CD4-positive, alpha-beta T cell treated with Interleukin-4 for 4 hours (primary cell): Measurements from ENCODE around the gene SPATC1L.
"Not testable (repeated sequence)": the region's sequence is repeated elsewhere in the genome, so short reads cannot be mapped to it uniquely, and the experiment has no call there.

ENCODE experiments used
- DNase-seq: peaks from one replicate; pipeline ENCODE4 v3.0.0-alpha.2; 2020

The SPATC1L gene

DNA sequence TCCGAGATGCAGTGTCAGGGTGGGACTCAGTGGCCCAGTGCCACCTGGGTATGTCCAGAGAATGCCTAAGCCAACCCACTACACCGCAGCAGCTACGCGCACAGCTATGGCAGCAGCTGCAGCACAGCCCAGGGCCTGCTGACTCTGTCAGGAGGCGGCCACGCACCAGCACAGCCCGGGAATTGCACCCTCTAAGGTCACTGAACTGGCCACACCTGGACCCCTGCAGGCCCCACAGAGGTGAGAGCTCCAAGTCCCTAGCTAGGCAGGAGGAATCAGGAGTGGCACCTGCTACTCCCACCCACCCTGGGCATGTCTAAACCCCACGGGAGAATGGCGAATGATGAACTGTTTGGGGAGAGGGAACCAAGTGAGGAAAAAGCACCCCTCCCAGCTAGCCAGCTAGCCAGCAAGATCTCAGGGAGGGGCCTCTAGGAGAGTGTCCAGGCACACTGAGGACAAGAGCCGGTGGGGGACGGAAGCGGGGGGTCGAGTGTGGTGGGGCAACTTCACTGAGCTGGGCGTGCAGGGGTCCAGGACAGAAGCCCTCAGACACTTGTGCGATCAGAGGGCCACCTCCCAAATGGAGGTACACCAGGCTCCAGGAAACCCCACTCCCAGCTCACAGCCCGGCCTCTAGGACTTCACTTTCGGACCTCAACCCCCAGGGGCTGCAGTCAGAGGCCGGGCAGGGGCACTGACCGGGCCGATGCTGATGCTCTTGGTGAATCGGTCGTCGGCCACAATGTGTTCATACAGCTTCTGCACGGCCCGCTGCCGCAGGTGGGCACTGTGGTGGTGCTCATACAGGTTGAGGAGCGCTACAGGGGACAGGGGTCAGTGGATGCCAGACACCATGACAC is 30.4 kb upstream of the SPATC1L start:
- no peak for DNase-seq

DNA sequence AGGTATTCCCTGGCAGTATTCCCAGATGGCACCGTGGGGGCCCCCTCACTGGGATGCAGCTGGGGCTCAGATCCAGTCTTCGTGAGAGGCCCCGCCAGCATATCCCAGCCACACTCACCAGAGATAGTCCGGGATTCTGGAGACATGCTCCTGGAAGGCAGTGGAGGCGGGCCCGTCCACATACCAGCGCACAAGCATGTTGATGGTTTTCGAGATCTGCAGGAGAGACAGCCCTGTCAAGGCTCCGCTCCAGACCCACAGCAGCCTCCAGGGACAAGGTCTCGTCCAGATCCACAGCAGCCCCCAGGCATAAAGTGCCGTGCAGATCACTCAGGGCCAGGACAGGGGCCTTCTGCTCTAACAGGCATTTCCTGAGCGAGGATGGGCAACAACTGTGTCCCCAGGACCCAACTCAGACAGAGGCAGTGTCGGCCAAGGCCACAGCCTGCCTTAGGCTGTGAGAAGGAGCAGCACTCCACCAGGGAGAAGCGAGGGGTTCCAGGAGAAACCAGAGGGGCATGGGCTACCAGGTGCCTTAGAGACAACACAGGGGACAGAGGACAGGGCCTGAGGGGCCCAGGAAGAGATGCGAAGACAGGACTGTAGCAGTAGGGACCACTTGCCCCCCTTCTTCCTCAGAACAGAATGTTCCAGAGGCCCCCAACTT is 29.5 kb upstream of the SPATC1L start:
- no peak for DNase-seq

DNA sequence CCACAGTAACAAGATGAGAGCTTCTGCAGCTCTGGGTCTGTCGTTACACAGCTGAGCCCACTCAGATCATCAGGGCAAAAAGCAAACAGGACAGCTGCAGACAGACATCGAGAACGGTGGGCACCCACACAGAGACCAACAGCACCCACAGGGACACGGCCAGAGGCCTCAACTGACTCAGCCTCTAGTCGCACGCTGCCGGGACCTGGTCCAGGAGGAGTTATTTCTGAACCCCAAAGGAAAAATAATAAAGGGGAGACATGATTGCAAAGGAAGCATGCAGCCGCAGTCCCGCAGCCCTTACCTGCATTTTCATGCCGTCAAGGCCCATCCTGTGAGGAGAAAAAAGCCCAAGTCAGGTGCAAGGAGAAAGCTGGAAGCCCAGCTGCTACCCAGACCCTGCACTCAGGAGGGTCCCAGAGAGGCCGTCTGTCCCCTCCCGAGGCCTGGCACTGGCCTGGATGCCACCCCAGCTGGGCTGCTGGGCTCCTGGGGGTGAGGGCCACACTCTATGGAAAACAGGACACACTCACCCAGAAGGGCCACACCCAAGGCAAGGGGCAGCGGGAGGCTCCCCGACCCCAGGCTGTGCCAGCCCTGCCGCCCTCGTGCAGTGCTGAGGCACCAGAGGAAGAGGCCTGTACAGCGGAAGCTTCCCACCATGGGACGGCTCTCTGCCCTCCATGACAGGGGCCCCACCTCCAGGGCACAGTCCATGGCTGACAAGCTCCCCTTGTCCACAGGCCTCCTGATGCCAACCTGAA is 28.6 kb upstream of the SPATC1L start:
- DNase-seq: no peak

DNA sequence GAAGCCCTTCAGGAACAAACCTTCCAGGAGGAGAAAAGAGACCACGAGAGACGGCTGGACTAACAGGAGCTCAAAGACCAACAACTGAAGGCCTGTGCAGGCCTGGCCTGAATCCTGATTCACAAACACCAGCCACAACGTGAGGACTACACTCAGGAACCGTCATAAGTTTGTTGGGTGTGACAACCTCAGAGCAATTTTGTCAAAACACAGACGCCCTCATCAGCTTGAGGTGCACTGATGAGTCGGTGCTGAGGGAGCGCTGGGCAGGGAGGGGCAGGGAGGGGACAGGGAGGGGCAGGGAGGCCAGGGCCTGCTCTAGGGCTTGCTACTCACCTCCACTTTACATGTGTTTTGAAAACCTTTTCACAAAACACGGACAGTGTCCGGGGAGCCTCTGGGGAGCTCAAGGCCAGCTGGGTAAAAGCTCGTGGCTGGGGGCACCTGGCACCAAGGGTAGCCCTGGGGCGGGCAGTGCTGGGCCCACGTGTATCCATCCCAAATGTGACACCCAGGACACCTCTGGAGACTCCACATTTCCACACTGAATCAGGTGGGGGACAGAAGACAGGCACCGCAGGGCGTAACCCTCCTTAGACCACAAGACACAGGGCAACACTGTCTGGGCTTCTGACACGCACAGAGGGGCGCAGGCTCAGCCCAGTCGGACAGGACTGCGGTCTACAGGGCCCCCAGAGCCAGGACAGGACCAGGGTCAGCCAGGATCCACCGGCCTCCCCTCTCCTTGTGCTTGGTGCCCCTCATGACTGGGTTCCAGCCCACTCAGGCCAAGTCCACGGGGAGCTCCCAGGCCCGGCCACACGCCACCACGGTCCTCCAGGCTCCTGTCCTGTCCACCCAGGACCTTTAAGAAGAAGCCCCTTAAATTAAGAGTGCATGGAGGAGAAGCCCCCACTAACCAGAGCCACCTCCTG is 27.8 kb upstream of the SPATC1L start:
- DNase-seq: no peak

DNA sequence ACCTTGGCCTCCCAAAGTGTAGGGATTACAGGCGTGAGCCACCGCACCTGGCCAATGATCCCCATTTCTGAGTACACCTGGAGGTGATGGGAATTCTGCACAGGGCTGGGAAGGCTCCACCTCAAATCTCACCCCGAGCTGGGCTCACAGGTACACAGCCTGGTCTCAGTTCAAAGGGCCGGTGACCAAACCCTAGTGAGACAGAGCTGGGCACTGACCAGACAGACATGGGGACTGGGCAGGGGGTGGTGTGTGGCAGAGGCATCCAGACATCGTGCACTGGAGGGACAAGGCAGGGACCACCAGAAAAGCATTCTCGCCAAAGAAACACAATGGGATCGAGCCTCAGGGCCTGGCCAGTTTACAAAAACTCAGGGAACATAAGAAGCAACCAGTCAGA is 27.1 kb upstream of the SPATC1L start:
- DNase-seq: no peak

DNA sequence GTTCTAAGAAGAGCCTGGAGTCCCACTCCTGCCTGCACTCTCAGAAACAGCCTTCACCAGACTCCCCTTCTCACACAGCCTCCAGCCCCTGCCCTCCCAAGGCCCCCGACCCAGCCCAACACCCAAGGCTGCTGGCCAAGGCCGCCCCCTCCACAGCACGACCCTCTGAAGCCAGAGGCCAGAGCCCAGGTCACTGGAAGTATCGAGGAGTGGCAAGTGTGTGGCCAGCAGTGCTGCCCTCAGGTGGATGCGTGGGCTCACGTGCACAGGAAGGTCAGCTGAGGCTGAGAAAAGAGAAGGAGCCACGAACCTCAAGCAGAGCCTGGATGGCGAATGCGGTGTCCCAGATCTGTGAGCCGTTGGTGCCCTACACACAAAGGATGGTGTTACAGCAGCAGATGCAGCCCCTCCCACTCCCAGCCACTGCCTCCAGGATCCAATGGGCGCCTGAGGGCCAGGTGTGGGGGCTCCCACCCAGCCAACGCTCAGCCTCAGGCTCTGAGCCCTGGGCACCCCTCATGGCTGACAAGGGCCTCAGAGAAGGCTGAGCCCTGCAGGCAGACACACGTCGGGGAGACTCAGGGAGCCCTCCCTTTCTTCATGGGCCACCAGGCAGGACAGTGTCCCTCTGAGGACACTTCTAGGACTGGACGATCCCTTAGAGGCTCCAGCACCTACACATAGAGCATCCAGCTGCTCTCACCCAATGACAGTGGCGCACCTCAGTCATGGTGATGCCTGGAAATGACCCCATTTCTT is 26.3 kb upstream of the SPATC1L start:
- DNase-seq: no peak

DNA sequence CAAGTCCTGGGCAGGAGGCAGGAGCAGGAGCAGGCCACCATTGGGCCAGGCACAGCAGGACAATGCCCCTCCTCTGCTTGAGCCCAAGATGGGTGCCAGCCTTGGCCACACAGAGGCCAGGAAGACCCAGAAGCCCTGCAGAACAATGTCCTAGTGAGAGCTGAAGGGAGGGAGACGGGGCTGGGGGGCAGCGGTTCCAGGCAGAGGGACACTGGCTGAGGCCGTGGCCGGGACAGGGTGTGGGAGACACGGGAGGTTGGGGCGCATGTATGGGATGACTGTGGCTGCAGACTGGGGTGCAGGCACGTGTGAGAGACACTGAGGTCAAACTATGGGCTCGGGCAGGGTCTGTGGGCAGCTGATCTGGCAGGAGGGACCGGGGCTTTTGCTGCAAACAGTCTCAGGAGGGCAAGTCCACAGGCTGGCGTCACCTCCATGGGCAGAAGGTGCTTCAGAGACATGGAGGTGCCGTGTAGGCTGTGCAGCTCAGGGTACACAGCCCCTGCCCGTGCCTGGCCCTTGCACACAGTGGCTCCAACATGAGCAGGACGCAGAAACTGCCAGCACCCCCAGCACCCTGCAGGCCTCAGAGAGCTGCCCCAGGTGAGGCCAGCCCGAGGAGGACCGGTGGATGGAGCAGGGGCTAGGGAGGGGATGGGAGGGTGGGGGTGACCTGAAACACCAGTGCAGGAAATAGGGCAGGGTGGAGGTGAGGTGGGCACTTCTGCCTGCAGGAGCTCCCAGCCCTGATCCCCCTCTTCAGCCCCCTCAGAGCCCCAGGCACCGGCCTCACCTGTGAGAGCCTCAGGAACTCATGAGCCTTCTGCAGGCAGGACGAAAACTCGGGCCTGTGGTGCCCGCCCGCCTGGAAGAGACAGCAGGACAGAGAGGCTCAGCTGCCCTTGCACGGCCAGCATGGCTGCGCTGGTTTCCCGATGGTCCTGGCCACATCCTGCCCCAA is 24.8 kb upstream of the SPATC1L start:
- no peak for DNase-seq

DNA sequence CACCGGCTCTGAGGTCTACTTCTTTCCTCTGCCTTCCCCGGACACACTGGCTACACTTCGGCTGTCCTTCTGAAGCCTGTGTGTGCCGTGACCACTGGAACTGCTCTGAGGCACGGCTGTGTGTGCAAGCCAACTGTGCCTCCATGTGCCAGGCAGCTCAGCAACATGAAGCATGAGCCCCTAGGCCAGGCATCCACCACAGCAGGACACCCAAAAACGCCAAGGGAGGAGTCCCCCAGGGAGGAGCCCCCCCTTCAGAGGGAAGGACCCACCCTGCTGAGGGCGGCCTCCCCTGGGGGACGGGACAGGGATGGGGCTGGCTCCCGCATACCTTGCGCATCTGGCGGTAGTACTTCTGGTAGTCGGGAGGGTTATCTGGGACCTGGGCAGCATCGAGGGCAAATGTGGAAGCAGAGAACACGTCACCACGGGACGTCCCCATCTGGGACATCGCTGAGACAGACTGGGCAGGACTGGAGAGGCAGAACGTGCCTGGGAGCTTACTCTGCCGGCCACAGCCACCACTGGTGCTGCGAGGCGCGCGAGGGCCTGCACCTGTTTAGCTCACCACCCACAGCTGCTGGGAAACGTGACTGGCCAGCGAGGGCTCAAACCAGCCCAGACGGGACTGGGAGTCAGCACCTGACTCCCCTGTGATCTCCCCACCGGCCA is 23.8 kb upstream of the SPATC1L start:
- DNase-seq: no peak

DNA sequence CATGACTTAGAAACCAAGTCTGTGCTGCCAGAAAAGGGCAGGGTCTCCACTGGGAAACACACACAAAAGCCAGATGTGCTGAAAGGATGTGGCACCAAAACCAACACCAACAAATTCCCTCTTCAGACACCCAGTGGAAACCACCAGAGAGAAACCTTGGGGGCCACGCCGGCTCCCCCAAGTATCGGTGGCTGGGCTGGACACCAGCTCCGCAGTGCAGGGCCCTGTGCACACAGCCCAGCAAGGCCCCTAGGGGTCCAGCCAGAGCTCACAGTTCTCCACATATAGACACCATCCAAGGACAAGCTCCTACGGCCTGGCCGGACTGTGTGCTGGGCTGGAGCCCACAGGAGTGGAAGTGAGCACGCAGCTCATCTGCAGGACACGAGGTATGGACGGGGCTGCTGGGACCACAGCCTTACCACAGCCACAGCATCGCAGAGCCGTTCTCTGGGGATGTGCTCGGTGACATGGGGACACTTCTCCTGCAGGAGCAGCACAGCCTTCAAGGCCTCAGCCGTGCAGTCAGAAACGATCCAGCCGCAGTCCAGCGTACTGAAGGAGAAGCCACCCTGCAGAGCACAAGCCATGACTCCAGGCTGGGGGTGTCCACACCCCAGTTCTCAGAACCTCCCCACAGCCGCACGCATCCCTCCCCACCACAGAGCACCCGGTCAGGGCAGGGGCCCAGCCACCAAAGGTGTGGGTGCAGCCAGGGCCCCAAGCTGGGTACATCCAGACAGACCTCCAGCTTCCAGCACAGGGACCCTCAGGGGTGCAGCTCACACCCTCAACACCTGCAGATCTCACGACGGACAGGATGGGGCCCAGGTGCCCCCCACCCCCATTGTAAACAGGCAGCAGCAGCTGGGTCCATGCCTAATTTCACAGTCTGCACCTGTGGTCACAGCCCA is 23.0 kb upstream of the SPATC1L start:
- DNase-seq: no peak

DNA sequence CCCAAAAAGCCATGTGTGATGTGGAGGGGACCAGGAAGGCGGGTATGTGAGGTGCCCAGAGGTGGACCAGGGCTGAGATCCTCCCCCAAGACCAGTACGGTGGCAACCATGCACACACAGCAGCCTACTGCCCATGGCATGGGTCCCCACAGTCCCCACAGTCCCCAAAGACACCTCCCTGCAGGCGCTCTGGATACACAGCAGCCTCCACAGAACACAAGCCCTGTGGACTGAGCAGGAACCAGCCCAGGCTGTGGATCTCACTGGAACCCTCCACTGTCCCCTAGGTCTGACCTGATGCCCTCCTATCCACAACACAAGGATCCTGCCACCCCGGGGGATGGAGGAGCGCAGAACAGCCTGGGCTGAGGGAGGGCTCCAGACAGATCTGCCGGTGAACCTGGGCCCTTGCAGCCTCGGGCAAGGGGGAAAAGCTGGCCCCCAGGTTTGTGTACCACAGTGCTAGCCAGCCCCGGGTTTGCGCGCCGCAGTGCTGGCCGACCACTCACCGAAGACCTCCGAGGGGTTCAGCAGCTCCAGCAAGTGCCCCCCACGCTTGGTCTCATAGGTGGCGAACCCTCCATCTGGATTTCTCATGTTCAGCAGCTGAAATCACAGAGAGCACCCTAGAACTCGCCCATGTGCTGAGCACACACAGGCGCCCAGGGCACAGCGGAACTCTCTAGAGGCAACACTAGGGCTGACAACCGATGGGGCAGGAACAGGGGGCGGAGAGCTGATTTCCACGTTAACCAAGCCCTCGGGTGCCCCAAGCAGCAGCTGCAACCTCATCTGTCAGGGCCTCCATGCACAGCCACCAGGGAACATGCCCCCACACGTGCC is 22.1 kb upstream of the SPATC1L start:
- no peak for DNase-seq

DNA sequence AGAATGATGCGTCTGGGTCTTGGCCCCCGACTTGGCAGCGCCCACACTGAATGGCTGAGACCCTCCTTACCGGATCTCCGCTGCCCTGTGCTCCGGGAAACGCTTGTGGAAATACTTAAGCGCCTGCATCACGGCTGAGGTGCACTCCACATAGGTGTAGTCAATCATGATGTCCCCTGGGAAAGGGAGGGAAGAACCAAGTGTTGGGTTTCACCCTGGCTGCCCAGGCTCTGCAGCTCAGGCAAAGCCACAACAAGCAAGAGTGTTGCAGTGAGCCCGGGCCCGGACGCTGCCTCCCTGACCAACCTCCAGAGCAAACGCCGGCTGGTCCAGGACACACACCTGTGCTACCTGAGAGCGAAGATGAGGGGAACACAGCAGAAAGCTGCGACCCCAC is 21.5 kb upstream of the SPATC1L start:
- no peak for DNase-seq

DNA sequence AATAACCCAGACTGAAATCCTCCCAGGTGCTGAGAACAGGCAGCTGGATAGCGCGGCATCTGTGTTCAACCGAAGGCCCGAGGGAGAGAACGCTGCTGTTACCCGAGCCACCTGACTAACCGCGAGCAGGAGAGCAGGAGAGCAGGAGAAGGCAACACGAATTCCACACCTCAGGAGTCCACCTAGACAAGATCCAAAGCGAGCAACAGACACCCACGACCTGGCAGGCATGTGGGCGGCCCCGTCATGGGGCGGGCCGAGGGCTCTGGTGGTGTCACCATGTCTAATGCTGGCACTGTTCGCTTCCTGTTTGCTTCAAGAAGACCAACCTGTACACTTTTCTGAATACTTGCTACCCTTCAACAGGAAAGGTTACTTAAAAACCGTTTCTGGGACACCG is 20.9 kb upstream of the SPATC1L start:
- no peak for DNase-seq

DNA sequence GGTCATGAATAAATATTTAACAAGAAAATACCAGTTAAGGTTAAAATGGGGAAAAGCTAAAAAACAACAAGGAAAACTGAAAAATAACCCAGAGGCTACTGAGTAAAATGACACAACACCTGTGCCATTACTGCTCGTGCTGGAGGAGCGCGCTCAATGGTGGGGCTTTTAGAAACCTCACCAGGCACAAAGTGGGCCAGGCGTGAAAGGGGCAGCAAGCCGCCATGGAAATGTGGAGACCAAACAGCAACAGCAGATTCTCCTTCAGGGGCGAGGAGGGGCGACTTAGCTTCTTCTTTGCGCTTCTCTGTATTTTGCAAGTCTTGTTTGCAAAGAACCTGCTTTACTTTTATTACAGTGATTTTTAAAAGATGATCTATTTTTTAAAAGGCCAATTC is 18.9 kb upstream of the SPATC1L start:
- DNase-seq: no peak

DNA sequence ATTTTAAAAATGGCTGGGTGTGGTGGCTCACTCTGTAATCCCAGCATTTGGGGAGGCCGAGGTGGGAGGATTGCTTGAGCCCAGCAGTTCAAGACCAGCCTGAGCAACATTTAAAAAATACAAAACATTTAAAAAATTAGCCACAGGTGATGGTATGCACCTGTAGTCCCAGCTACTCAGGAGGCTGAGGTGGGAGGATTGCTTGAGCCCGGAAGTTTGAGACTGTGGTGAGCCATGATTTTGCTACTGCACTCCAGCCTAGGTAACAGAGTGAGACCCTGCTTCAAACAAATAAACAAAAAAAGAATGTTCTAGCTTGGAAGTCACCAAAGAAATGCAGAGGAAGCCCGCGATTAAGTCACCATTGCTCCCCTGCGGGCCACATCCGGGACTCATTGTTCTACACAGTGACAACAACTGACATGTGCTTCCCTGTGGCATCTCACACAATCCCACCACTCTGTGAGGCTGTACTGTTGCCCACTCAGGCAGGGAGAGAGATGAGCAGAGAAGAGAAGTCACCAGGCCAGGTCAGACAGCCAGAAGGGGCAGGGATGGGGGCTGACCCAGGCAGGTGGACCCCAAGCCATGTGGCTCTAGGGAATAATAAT is 18.4 kb upstream of the SPATC1L start:
- no peak for DNase-seq

DNA sequence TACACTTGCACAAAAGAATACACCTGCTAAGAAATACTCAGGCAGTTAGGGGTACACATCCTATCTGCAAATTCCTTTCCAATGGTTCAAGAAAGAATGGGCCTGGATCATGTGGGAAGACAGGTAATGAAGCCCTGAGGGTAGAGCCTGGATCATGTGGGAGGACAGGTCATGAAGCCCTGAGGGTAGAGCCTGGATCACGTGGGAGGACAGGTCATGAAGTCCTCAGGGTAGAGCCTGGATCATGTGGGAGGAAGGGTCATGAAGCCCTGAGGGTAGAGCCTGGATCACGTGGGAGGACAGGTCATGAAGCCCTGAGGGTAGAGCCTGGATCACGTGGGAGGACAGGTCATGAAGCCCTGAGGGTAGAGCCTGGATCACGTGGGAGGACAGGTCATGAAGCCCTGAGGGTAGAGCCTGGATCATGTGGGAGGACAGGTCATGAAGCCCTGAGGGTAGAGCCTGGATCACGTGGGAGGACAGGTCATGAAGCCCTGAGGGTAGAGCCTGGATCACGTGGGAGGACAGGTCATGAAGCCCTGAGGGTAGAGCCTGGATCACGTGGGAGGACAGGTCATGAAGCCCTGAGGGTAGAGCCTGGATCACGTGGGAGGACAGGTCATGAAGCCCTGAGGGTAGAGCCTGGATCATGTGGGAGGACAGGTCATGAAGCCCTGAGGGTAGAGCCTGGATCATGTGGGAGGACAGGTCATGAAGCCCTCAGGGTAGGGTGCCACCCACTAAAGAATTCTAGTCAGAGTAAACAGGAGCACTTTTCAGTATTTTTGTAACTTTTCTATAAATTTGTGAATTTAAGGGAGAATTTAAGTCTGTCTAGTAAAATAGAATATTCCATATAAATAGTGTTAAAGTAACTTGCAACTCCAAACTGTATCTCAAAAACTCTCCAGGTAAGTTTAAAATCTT is 16.9 kb upstream of the SPATC1L start:
- DNase-seq: not testable (repeated sequence)
